HG03045 (cell line): ENCODE measurements around the gene FUNDC2.
"Not testable (repeated sequence)": the region's sequence is repeated elsewhere in the genome, so short reads cannot be mapped to it uniquely, and the experiment has no call there.

Experiments
- ATAC-seq: cut with Tn5 transposase; IDR thresholded peaks from one replicate; pipeline ENCODE4 v1.9.1; 2021; ENCODE audit warnings: mild to moderate bottlenecking, moderate library complexity; ENCODE audit not compliant: unreplicated experiment

Gene FUNDC2

GRCh38 chrX:155026727-155027508 lies at the start of gene FUNDC2:
Gene FUNDC2, plus strand, starts transcription at chrX:155026844. Its CDS starts 95 bp downstream, at chrX:155026939.
- ATAC-seq: peak; percentile 92

DNA sequence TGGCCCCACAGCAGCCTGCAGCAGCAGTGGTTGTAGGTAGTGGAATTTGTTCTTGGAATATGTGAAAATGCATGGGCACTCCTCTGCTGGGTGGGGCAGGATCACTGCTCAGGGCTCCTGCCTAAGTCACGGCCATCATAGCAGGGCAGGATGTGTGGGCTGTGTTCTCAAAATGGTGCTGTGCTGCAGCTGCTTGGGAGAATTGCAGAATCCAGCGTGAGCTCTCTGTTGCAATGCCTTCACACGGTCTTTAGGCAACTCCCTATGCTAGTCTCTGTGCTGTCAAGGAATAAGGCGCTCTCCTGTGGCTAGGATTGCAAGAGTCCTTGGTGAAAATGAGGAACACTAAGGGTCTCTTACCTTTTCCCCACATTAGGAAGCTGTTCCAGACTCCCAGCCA lies 47.0 kb upstream of the FUNDC2 start:
- ATAC-seq: no peak

DNA sequence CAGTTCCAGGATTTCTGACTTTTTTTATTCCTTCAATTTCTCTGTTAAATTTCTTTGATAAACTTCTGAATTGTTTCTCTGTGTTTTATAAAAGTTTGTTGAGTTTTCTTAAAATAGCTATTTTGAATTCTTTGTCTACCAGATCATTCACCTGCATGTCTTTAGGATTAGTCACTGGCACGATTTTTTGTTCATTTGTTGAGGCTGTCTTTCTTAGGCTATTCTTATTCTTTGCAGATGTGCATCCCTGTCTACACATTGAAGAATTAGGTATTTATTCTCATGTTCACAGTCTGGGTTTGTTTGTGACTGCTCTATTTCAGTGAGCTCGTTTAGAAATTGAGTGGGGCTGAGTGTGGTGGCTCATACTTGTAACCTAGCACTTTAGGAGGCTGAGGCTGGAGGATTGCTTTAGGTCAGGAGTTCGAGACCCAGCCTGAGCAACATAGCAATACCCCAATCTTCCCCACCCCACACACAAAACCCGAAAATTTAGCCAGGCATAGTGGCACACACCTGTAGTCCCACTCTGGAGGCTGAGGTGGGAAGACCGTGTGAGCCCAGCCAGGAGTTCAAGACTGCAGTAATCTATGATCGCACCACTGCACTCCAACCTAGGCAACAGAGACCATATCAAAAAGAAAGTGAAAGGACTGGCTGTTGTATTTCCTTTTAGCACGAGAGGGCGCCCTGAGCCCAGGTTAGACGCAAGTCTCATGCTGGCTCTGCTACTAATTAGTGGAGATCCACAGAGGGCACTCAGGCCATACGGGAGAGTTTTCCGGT lies 46.1 kb upstream of the FUNDC2 start:
- no peak for ATAC-seq

DNA sequence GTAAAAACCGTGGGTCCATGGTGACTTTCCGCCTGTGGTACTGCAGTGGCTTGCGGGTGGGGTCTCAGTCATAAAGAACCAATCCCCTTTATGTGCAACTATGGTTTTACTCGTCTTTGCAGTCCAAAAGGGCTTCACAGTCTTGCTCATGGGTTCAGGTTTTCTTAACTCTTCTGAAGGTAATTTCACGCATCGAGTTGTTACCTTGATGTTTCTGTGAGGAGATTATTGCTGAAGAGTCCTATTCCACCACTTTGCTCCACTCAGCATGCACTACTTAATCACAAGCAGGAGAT lies 45.6 kb upstream of the FUNDC2 start:
- no peak for ATAC-seq

DNA sequence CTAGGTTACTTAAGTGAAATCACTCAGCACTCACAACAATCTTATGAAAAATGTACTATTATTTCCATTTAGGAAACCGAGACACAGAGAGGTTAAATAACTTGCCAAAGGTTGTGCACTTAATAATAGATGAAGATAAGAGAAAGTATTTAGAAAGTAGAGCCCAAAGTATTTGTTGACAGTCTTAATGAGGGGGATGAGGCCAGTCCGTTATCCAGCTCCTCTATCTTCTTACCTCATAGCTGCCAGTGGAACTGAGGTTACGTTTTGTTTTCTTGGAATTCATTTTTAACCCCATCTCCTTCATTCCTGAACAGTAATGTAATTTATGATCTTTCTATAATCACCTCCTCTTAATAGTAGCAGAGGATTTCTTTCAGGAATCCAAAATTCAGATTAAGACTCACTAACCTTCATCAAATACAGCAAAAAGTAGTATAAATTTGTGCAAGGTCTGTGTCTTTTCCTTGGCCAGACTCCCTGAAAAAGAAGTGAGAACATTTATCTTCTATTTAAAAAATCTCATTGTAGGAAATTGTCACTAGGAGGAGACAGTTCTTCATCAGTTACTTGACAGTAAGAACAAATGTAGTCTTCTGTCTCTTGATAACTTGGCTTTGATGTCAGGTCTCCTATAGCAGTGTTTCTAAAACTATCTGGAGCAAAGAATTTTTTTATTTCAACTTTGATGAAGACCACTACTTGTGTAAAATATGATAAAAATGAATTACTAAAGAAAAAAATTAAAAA lies 39.6 kb upstream of the FUNDC2 start:
- ATAC-seq: no peak

DNA sequence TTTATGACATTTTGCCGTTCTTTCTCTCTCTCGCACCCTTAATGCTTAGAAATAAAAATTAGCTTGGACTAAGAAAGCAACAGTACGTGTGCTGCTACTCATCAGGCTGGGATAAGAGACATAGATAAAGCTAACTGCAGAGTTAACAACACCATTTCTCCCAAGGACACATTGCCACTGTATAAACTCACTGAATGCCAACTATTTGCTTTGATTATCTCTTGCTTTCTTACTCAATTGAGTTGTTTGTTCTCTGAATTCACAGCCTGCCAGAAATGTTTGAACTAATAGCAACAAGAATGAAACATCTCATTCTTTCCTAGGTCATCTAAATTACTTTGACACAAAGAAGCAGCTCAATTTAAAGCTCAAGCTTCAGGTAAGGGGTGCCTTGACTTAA lies 38.7 kb upstream of the FUNDC2 start:
- ATAC-seq: no peak

GRCh38 chrX:154988719-154989118 lies 37.9 kb upstream of the FUNDC2 start:
- ATAC-seq: no peak

GRCh38 chrX:154990496-154990895 lies 36.1 kb upstream of the FUNDC2 start:
- no peak for ATAC-seq

DNA sequence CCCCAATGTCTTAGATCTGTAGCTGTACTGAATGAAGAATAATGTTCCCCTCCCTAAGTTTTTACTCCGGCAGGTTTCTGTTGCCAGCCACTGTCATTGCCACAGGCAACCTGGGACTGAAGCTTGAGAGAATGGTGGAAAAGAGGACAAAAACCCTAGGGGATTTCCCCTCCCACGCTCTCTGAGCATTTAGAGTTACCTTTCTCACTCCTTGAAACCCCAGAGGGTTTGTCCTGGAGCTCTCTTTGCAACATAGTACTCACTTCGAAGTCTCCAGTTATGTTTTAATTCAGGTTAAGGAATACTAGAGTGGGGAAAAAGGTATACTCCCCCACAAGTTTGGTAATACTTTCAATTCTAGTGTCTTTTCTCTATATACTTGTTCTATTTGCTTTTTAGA lies 35.6 kb upstream of the FUNDC2 start:
- ATAC-seq: no peak

- ATAC-seq: no peak
Observed at GRCh38 chrX:154991476-154991875, 35.2 kb upstream of the FUNDC2 start.

DNA sequence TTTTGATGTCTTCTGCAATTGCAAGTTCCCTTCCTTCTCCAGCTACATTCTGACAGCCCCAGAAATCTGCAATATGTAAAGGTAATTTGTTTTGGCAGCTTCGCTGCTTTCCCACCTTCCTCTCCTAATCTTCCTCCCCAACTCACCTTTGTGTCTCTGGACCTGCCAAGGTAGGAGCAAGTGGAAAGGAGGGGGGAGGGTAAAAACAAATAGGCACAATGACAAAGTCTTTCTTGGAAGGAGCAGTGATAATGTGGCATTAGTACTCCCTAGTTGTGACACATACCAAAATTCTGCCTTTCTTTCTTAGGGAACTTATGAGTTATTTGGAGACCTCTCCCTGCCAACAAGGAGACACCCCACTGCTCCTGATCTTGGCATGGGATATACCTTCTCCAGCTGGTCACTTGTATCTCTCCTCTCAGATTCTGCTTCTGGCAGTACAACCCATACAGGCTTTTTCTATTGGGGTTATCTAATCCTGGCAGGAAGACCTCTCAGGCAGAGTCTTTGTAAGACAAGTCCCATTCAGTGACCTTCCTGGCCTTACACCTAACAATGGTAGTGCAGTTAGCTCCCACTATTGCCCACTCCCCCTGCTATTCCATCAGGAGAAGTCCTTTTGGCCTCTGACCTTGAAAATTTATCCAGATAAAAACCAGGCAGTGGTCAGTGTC lies 28.3 kb upstream of the FUNDC2 start:
- ATAC-seq: no peak

GRCh38 chrX:155000841-155001240 lies 25.8 kb upstream of the FUNDC2 start:
- no peak for ATAC-seq

- ATAC-seq: no peak
Observed at GRCh38 chrX:155001873-155002272, 24.8 kb upstream of the FUNDC2 start.

GRCh38 chrX:155005190-155005589 lies 21.5 kb upstream of the FUNDC2 start:
- no peak for ATAC-seq

GRCh38 chrX:155006379-155006778 lies 20.3 kb upstream of the FUNDC2 start:
- not testable (repeated sequence) for ATAC-seq

- ATAC-seq: not testable (repeated sequence)
Observed at GRCh38 chrX:155006913-155007671, 19.6 kb upstream of the FUNDC2 start.

- not testable (repeated sequence) for ATAC-seq
Observed at GRCh38 chrX:155008578-155008977, 18.1 kb upstream of the FUNDC2 start.

DNA sequence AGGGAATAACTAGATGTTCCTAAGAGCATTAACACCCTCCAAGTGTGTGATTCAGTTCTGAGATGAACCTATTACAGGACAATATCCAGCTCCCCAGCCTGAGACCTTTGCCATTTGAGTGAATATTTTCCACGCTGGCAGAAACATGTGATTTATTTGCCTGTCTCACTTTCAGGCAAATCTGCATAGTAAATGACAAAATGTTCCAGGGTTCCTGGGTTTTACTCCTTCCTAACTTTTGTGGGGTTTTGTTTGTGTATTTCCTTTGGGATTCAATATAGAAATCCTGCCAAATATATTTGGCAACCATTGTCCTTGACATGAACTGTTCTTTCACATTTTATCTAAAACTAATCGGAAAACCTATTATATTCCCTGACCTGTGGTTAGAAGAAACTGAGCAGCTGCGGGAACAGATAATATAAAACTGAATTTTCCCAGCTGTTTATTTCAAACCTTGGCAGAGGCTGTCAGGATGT lies 16.6 kb upstream of the FUNDC2 start:
- no peak for ATAC-seq

DNA sequence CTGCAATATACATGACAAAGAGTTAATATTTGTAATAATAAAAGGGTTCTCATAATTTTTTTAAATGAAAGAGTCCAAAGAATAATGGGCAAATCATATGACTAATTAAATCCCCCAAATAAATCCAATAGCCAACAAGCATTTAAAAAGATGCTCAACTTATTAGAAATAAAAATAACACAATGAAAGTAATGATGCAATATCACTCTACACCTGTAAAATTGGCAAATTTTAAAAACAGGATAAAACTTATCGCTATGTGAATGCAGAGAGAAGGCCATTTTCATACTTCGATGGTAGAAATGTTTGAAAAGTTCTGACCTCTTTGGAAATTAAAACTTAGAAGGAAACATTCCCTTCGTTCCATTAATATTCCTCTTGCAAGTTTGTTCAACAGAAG lies 6.1 kb upstream of the FUNDC2 start:
- no peak for ATAC-seq

- ATAC-seq: no peak
Observed at GRCh38 chrX:155022585-155022984, 4.1 kb upstream of the FUNDC2 start, which contains the start of gene F8. Gene F8, minus strand, starts transcription at chrX:155022723. Its CDS starts 171 bp downstream, at chrX:155022552.
